Left lung (tissue), 10 donors: ENCODE measurements around the gene MPHOSPH8. TPM values are rescaled to one million over a fixed set of nuclear protein-coding genes. Genes with fewer than 3 reads are reported as not detected.

Experiments
- ATAC-seq: fragments of 200-7000 bp; cut with Tn5 transposase; one replicate; pipeline ENCODE4 v1.9.1; 2020; ENCODE audit warnings: moderate library complexity
- DNase-seq, 4 donors: peaks; one replicate each; pipeline ENCODE4 v3.0.0-alpha.2; 2013 to 2020
- H3K27ac ChIP-seq, 2 donors: fragments of 200-600 bp; sonication (generic) in 1 of 2; one replicate each; pipeline versions ENCODE4 v1.5.0 to v1.8.0; 2020 to 2021
- H3K27me3 ChIP-seq, 2 donors: fragments of 200-600 bp; sonication (generic) in 1 of 2; one replicate each; pipeline versions ENCODE4 v1.5.0 to v1.8.0; 2020 to 2021
- H3K36me3 ChIP-seq, 2 donors: fragments of 200-600 bp; sonication (generic) in 1 of 2; one replicate each; pipeline versions ENCODE4 v1.5.0 to v1.8.0; 2020 to 2021
- H3K4me1 ChIP-seq, 2 donors: fragments of 200-600 bp; one replicate each; pipeline ENCODE4 v1.8.0; 2021
- H3K4me3 ChIP-seq, 2 donors: fragments of 200-600 bp; sonication (generic) in 1 of 2; one replicate each; pipeline versions ENCODE4 v1.5.0 to v1.8.0; 2020 to 2021; ENCODE audit warnings: mild to moderate bottlenecking in 1 of 2
- H3K9me3 ChIP-seq, 2 donors: fragments of 200-600 bp; sonication (generic) in 1 of 2; one replicate each; pipeline versions ENCODE4 v1.5.0 to v1.8.0; 2020 to 2021
- CTCF ChIP-seq, 2 donors: fragments of 200-600 bp; sonication (generic) in 1 of 2; IDR thresholded peaks; one replicate each; pipeline versions ENCODE4 v1.5.0 to v1.8.0; 2021; ENCODE audit warnings: antibody characterized with exemption in 2 of 2
- intact Hi-C, 2 donors: fragments of 100-400 bp; cut with DNase I; formaldehyde crosslinking; loops; one replicate each; pipeline versions ENCODE4 v1.11.2 to v1.14.2; 2022
- polyA plus RNA-seq, 6 donors: library from polyadenylated mRNA; unstranded; fragments of 120-200 nt; gene quantifications; one replicate each; pipeline ENCODE4 v1.2.1, GENCODE V29; 2013; ENCODE audit not compliant: insufficient read length in 6 of 6
- total RNA-seq, 2 donors: library from RNA; stranded (reverse); fragmentation: NEBNext Ultra II Directional; extraction: Animal tissue kit (Norgen Biotek cat#: 25700); gene quantifications; one replicate each; pipeline ENCODE4 v1.2.1, GENCODE V29; 2021
- donor health status: DM: no; HTN: yes; CAD: no.
- donor health status: DM: no; HTN: no; CAD: no.

Gene MPHOSPH8
- total and polyA plus RNA-seq, 8 donors = 30.9 to 84.8 (median 72.3) TPM

GRCh38 chr13:19720039-19720438 lies 86.6 kb downstream of the MPHOSPH8 start:
- H3K9me3 ChIP-seq = no peaks in the 10 kb centered on the region
- ATAC-seq = no peak
- no peak overlapping the region for H3K4me3 ChIP-seq
- TF ChIP-seq CTCF (IDR thresholded peaks at IDR 0.05) = no peak
- H3K27ac ChIP-seq = no peak overlapping the region
- intact Hi-C loops = no loop called here
- no peaks in the 10 kb centered on the region for H3K4me1 ChIP-seq
- DNase-seq = no peak
- no peaks in the 10 kb centered on the region for H3K27me3 ChIP-seq
- H3K36me3 ChIP-seq = peaks cover 0 to 20% of the 10 kb centered on the region in 2 donors

Other genes with a start within 250 kb of the MPHOSPH8 start
- under 1 TPM in 1 of 2 donors, not detected in 1; 0.16 TPM for gene TPTE2, start 72.1 kb upstream of the MPHOSPH8 start, total RNA-seq
- gene TPTE2, start 72.1 kb upstream of the MPHOSPH8 start, polyA plus RNA-seq = under 1 TPM in 5 of 6 donors, not detected in 1; 0.16 to 0.52 (median 0.38) TPM
- 10 to 100 TPM; 34.8 to 40.3 TPM for gene PSPC1, start 149.3 kb downstream of the MPHOSPH8 start, total RNA-seq
- gene PSPC1, start 149.3 kb downstream of the MPHOSPH8 start, polyA plus RNA-seq = 10 to 100 TPM; 67.8 to 86.2 (median 78.1) TPM
- 10 to 100 TPM; 10.1 to 12.1 TPM for gene ZMYM5, start 230.0 kb downstream of the MPHOSPH8 start, total RNA-seq
- gene ZMYM5, start 230.0 kb downstream of the MPHOSPH8 start, polyA plus RNA-seq = 10 to 100 TPM; 29.8 to 36.7 (median 31.4) TPM